Dermis microvascular lymphatic vessel endothelial cell (primary cell): ENCODE data around the gene TSSK3. TPM values are rescaled to one million over a fixed set of nuclear protein-coding genes. Genes with fewer than 3 reads are reported as not detected.

Experiments
- DNase-seq, 2 donors: peaks; one replicate each; pipeline versions ENCODE4 v3.0.0 to v3.0.0-alpha.2; 2010; ENCODE audit warnings: low read depth in 2 of 2
- total RNA-seq: library from RNA; depleted of rRNA; stranded (reverse); fragments of >200 nt; gene quantifications from 2 replicates; pipeline ENCODE4 v1.2.1, GENCODE V29; 2014

Gene TSSK3
- total RNA-seq, 1 donor from 2014 or later, result 0.26 TPM

DNA sequence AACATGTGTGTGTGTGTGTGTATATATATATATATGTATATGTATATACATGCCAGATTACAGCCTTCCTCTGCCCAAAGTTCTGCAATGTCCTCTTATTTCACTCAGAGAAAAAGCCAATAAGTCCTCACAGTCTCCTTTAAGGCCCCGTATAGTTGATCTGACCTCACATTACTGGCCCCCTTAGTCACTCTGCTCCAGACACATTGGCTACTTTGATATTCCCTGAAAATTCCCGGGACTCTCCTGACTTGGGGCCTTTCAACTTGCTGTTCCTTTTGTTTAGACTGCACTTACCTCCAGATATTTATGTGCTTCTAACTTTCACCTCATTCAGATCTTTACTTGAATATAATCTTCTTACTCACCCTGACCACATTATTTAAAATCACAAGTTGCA lies 36.1 kb downstream of the TSSK3 start:
- DNase-seq, result no peak

GRCh38 chr1:32399843-32400242 lies 37.5 kb downstream of the TSSK3 start:
- DNase-seq, result no peak

DNA sequence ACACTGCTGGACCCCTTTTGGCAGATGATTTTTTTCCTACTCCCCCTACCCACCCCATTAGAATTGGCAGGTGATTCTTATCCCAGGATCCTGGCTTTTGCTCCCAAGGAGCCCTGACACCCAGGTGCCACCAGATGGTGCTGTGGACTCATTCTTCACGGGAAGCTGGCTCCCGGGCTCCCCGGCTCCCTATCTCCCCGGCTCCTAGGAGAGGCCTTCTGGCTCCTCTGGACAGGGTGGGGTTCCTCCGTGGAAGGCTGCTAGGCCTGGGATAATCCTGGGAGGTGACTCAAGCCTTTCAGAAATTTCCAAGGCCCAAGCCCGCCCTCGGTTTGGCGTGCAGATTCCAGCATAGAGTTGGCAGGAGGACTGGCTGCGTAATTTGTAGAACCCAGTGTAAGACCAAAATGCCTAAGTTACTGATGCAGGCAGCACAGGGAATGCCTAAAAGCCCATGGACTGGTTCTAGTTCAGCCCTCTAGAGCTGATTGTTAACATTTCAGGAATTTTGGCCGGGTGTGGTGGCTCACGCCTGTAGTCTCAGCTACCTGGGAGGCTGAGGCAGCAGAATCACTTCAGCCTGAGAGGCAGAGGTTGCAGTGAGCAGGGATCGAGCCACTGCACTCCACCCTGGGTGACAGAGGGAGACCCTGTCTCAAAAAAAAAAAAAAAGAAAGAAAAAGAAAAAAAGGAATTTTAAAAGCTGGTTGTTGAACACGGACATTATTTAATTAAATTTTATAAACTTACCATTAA lies 38.7 kb downstream of the TSSK3 start:
- DNase-seq, result peak; percentile 29 to 71

- DNase-seq, result no peak
Measured at GRCh38 chr1:32404946-32405345, 42.6 kb downstream of the TSSK3 start.

GRCh38 chr1:32405672-32406467 lies 43.5 kb downstream of the TSSK3 start:
- DNase-seq, result no peak

DNA sequence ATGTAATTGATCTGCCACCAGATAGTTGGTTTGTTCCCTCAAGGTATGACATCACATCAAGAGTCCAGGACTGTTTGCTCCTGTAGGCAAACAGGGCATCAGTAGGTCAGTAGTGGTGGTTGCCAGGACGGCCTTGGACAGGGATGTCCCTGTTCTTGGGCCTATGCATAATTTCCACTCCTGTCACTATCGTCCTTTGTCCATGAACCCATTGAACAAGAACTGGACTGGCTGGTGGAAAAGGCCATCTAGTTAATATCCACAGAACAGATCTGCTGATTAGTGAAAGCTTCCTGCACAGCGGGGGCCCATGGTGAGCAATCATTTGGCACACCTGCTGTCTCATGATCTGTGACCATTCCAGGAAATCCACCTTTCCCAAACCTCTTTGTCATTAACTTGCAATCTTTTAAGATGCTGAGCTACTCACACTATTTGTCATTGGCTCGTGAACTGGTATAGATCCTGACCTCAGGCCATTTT lies 44.3 kb downstream of the TSSK3 start:
- no peak for DNase-seq

GRCh38 chr1:32411261-32411660 lies 48.9 kb downstream of the TSSK3 start:
- DNase-seq, result no peak

- peak; percentile 68 to 76 for DNase-seq
Measured at GRCh38 chr1:32413507-32414185, 51.3 kb downstream of the TSSK3 start.

Other genes with a start within 250 kb of the TSSK3 start
- 57.6 and 68.0 TPM in 2 replicates for gene TXLNA, start 182.9 kb upstream of the TSSK3 start, total RNA-seq
- gene CCDC28B, start 161.9 kb upstream of the TSSK3 start, total RNA-seq, result 16.1 and 24.4 TPM in 2 replicates
- gene IQCC, start 156.9 kb upstream of the TSSK3 start, total RNA-seq, result 0.90 and 1.0 TPM in 2 replicates
- gene DCDC2B, start 153.4 kb upstream of the TSSK3 start, total RNA-seq, result not detected in 2 replicates
- gene TMEM234, start 140.2 kb upstream of the TSSK3 start, total RNA-seq, result 8.5 and 11.8 TPM in 2 replicates
- gene EIF3I, start 140.1 kb upstream of the TSSK3 start, total RNA-seq, result 284 and 321 TPM in 2 replicates
- gene FAM167B, start 115.3 kb upstream of the TSSK3 start, total RNA-seq, result 0.64 and 1.9 TPM in 2 replicates
- under 0.01 TPM in 2 replicates for gene LCK, start 111.3 kb upstream of the TSSK3 start, total RNA-seq
- gene HDAC1, start 70.5 kb upstream of the TSSK3 start, total RNA-seq, result 116 and 147 TPM in 2 replicates
- gene MARCKSL1, start 26.3 kb upstream of the TSSK3 start, total RNA-seq, result 94.7 and 217 TPM in 2 replicates
- 0.64 and 1.4 TPM in 2 replicates for gene FAM229A, start 54 bp upstream of the TSSK3 start, total RNA-seq
- 35.0 and 46.5 TPM in 2 replicates for gene BSDC1, start 31.9 kb downstream of the TSSK3 start, total RNA-seq
- gene ZBTB8B, start 102.5 kb downstream of the TSSK3 start, total RNA-seq, result under 0.01 TPM in 2 replicates
- gene ZBTB8A, start 176.9 kb downstream of the TSSK3 start, total RNA-seq, result 5.5 and 9.1 TPM in 2 replicates